Measurements from ENCODE around the gene GATC.
"Not testable (repeated sequence)": the region's sequence is repeated elsewhere in the genome, so short reads cannot be mapped to it uniquely, and the experiment has no call there.

DNA sequence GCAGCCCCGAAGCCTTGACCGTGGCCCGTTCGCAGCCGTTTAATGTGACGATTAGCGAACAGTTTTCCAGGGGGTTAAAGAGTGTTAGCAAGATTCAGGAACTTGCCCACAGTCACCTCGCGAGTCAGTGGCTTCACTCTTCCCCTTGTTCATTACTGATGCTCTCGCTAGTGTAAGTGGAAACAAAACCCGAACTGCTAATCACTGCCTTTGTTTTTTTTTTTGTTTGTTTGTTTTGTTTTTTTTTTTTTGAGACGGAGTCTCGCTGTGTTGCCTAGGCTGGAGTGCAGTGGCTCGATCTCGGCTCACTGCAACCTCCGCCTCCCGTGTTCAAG, 567 bp downstream of the GATC start:
- TF ChIP-seq, protein P1, sequence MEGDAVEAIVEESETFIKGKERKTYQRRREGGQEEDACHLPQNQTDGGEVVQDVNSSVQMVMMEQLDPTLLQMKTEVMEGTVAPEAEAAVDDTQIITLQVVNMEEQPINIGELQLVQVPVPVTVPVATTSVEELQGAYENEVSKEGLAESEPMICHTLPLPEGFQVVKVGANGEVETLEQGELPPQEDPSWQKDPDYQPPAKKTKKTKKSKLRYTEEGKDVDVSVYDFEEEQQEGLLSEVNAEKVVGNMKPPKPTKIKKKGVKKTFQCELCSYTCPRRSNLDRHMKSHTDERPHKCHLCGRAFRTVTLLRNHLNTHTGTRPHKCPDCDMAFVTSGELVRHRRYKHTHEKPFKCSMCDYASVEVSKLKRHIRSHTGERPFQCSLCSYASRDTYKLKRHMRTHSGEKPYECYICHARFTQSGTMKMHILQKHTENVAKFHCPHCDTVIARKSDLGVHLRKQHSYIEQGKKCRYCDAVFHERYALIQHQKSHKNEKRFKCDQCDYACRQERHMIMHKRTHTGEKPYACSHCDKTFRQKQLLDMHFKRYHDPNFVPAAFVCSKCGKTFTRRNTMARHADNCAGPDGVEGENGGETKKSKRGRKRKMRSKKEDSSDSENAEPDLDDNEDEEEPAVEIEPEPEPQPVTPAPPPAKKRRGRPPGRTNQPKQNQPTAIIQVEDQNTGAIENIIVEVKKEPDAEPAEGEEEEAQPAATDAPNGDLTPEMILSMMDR (IDR thresholded peaks at IDR 0.05; ENCODE audit: low read depth, low read length), result not testable (repeated sequence)
- TF ChIP-seq EZH2phosphoT487 (IDR thresholded peaks at IDR 0.05; ENCODE audit: low read depth), result not testable (repeated sequence)
